ENCODE data around the gene SYF2. TPM values are rescaled to one million over a fixed set of nuclear protein-coding genes. Genes with fewer than 3 reads are reported as not detected.

Gene SYF2
- total and polyA plus RNA-seq, 2 experiments from 2014 or later: 24.6 to 82.6 TPM

GRCh38 chr1:25220666-25221065 is 11.6 kb downstream of the SYF2 start:
- Histone ChIP-seq H3K36me3 (ENCODE audit: insufficient read depth) (peaks cover 10% of the 10 kb centered on the region), H3K27me3 (ENCODE audit: insufficient read depth) (no peaks in the 10 kb centered on the region), H3K4me2 (no peak overlapping the region), H3K79me2 (replicated peaks; ENCODE audit: insufficient read depth) (no peaks in the 10 kb centered on the region), H3K4me3 (no peak overlapping the region), H3K4me1 (ENCODE audit: insufficient read depth) (no peaks in the 10 kb centered on the region), H2AFZ (no peak overlapping the region), H3K27ac (ENCODE audit: low read depth) (no peak overlapping the region), H4K20me1 (replicated peaks; ENCODE audit: insufficient read depth) (no peaks in the 10 kb centered on the region), H3F3A (replicated peaks; ENCODE audit: low read depth) (no peaks in the 10 kb centered on the region), H3K9me2 (ENCODE audit: insufficient read depth) (no peaks in the 10 kb centered on the region)
- DNase-seq (ENCODE audit: low spot score) (no peak), ATAC-seq (no peak)
- H3K27ac Mint-ChIP-seq: no peak overlapping the region
- H3K9me3 Mint-ChIP-seq: no peaks in the 10 kb centered on the region
- H3K36me3 Mint-ChIP-seq (ENCODE audit: low read depth): peaks cover 33% of the 10 kb centered on the region
- TF ChIP-seq ZNF462 (CRISPR knock-in tag; IDR thresholded peaks at IDR 0.05) (no peak), EZH2 (IDR thresholded peaks at IDR 0.05; ENCODE audit: low read depth, unreplicated experiment) (no peak), CREB1 (CRISPR knock-in tag; IDR thresholded peaks at IDR 0.05; ENCODE audit: low read depth) (no peak), STAT1 (IDR thresholded peaks at IDR 0.05; ENCODE audit: unreplicated experiment) (no peak), ZNF331 (CRISPR knock-in tag; IDR thresholded peaks at IDR 0.05; ENCODE audit: low read depth) (no peak), ETS1 (IDR thresholded peaks at IDR 0.05) (no peak), POLR2AphosphoS5 (IDR thresholded peaks at IDR 0.05; ENCODE audit: low read depth) (no peak)
- H3K4me3 Mint-ChIP-seq: no peak overlapping the region
- H3K4me1 Mint-ChIP-seq: no peaks in the 10 kb centered on the region
- peaks cover 2% of the 10 kb centered on the region for H3K27me3 Mint-ChIP-seq (ENCODE audit: insufficient read depth, low read depth, poor library complexity)
